Right ventricle myocardium superior (tissue), 1 donor: Measurements from ENCODE around the gene DPM1. TPM values are rescaled to one million over a fixed set of nuclear protein-coding genes. Genes with fewer than 3 reads are reported as not detected.
"Not testable (repeated sequence)": the region's sequence is repeated elsewhere in the genome, so short reads cannot be mapped to it uniquely, and the experiment has no call there.

ENCODE experiments used
- ATAC-seq: fragments of 200-7000 bp; cut with Tn5 transposase; one replicate; pipeline ENCODE4 v1.9.1; 2020; ENCODE audit warnings: mild to moderate bottlenecking; ENCODE audit not compliant: poor library complexity
- DNase-seq: peaks from one replicate; pipeline ENCODE4 v3.0.0-alpha.2; 2020
- intact Hi-C: fragments of 100-400 bp; cut with DNase I; formaldehyde crosslinking; loops from one replicate; pipeline ENCODE4 v1.11.2; 2022
- total RNA-seq: library from RNA; stranded (reverse); fragmentation: NEBNext Ultra II Directional; extraction: Animal tissue kit (Norgen Biotek cat#: 25700); gene quantifications from one replicate; pipeline ENCODE4 v1.2.1, GENCODE V29; 2021
- donor health status: DM: no; HTN: yes; CAD: no; lungs with severe emphysema.

DPM1 gene
- total RNA-seq, 1 donor from 2014 or later = 36.3 TPM

DNA sequence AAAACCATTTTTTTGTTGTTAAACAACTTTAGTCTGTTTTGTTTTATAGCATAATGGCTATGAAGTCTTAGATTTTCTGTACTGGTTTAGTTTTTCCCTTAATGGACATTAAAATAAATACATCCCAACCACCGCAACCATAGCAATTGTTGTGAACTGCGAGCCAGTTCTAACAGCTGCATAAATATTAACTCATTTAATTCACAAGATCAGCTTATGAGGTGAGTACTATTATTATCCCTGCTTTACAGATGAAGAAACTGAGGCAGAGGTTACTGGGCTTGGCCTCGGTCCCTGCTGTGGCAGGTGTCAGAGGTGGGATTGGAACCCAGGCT, 23.3 kb upstream of the DPM1 start:
- ATAC-seq = no peak
- intact Hi-C loops = no loop called here

DNA sequence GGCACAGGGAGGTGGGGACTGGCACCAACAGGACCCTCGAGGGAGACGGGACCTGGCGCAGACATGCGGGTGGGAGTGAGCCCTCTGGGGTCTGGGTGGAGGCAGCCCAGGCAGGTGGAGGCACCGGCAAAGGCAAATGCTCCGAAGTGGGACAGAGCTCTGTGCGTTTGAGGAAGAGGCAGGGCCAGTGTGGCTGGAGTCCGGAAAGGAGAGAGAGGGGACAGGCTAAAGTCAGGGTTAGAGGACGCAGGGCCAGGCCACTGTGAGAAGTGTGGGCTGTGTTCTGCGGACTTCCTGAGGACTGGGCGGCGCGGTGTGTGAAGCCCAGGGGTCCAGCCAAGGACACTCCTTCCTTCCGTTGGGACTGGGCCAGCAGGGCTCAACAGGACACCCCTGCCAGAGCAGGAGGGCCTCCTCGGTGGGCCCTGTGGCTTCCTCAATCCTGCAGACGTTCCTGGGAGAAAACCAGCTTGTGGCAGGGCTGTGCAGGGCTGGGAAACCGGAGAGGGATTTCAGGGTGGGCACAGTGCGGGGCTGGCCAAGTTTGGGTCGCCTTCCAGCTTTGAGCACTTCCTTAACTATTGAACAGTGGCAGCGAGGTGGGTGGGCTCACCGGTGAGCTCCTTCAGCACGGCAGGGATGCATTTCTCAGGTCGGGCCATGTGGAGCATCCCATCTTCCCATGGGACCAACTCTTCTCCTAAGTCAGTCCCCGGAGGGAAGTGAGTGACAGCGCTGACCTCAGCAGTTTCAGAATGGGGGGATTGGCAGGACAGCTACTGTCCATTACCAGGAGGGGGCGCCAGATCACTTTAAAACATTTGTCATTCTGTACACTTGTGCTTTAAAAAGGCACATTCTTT, 22.8 kb upstream of the DPM1 start:
- intact Hi-C loops = no loop called here
- peak; percentile 51 for DNase-seq

More for the DNA sequence above, 23.3 kb upstream of the DPM1 start:
- DNase-seq = no peak

DNA sequence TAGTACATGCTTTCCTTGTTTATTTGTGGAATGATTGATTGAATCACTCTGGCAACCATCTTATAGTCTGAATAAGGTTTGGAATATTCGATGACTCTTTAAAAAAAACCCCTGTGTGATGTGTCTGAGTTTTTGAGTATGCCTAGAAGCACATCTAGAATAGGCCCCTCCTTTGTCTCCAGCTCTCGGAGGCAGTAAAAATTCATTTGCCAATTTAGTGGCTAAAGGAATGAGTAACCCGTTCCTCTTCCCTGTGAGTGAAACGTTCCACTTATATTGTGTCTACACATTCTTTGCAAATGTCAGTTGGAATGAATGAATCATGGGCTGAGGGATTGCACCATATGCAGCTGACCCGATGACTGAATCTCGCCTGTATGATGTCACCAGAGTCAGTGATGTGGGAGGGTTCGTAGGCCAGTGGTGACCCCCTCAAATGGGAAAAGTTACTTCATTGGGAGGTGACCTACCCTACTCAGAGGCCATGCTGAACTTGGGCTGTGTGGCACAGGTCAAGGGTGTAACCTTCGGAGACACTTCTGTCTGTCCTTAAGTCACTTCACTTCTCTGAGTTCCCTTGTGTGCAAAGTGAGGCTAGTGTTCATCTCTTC, 21.8 kb upstream of the DPM1 start:
- DNase-seq (no peak), ATAC-seq (no peak)
- intact Hi-C loops = no loop called here

More for the DNA sequence above, 22.8 kb upstream of the DPM1 start:
- ATAC-seq = peak; percentile 63

DNA sequence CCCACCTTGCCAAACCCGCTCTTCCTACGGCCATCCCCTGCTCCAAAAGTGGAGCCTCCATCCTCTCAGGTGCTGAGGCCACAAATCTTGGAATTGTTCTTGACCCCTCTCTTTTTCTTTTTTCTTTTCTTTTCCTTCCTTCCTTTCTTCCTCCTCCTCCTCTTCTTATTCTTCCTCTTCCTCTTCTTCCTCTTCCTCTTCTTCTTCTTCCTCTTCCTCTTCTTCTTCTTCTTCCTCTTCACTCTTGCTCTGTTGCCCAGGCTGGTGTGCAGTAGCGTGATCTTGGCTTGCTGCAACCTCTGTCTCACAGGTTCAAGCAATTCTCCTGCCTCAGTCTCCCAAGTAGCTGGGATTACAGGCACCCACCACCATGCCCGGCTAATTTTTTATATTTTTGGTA, 20.2 kb upstream of the DPM1 start:
- not testable (repeated sequence) for ATAC-seq

DNA sequence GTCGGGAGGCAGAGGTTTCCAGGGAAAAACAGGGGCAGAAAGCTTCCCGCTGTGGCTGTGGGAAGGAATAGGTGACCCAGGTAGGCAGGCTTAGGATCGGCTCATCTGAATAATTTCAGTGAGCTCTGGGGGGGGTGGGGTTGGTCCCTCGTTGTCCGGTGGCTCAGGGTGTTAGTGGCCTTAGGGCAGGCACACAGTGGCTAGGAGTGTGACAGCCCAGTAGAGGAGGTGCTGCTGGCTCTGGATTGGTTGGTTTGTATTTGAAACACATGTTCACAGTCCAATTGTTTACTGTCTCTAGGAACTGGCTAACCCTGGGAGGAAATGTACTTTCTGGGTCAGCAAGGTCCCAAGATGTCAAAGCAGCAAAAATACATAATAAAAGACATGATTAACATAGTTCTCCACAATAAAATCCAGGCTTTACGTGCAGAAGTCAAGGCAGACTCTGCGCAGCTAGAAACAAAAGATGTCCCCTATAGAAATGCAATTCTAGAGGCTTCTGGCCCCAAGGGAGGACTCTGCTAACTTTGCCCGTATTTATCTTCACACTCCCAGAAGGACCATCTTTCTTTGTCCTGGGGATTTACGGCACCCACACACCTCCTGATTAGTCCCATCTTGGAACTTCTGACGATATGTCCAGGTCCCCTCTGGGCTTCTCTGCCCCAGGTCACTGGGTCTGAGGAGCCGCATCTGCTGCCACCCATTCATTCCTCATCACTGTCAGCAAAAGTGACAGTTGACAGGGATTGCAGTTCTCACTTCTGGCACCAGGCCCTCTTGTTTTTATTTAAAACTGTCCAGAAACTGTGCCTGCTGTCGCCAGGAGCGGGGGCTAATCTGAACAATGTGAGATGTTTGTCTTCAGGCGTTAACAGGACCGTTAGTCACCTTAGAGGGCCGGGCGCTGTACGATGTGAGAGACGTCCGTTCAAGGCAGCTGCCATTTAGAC, 19.0 kb upstream of the DPM1 start:
- ATAC-seq = no peak

More for the DNA sequence above, 20.2 kb upstream of the DPM1 start:
- intact Hi-C loops, DNase-seq: not testable (repeated sequence)

DNA sequence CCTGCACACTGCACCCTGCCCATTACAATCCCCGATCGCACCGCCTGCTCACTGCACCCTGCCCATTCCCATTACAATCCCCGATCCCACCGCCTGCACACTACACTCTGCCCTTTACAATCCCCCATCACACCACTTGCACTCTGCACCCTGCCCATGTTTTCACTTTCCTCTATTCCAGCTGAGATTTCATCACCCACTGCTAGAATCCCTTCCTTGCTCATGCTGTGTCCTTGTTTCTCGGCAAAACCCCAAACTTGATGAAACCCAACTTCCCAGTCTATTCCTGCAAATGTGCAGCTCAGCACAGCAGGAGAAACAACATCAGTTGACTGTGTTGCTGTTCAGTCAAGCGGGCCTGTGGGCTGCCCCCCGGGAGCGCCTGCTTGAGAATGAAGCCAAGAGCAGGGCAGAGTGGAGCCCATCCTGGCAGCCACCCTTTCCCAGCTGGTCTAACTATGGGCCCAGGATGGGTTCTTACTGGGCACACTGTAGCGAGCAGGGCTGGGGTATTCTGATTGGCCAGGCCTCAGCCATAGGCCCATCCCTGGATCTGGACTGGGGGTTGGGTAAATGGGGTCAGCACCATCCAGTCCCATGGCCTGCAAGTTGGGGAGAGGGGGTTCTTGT, 17.5 kb upstream of the DPM1 start:
- no peak for ATAC-seq
- DNase-seq = no peak
- intact Hi-C loops = no loop called here

More for the DNA sequence above, 19.0 kb upstream of the DPM1 start:
- no peak for DNase-seq
- intact Hi-C loops = no loop called here

DNA sequence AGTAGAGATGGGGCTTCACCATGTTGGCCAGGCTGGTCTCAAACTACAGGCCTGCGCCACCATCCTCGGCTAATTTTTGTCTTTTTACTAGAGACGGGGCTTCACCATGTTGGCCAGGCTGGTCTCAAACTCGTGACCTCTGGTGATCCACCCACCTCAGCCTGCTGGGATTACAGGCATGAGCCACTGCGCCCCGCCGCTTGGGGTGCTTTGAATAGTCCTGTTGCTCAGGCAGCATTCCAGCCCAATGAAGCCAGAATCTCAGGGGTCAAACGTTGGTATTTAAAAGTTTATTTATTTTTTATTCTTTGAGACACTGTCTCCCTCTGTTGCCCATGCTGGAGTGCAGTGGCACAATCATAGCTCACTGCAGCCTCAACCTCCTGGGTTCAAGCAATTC, 11.6 kb upstream of the DPM1 start:
- intact Hi-C loops = no loop called here
- no peak for DNase-seq
- ATAC-seq = no peak

DNA sequence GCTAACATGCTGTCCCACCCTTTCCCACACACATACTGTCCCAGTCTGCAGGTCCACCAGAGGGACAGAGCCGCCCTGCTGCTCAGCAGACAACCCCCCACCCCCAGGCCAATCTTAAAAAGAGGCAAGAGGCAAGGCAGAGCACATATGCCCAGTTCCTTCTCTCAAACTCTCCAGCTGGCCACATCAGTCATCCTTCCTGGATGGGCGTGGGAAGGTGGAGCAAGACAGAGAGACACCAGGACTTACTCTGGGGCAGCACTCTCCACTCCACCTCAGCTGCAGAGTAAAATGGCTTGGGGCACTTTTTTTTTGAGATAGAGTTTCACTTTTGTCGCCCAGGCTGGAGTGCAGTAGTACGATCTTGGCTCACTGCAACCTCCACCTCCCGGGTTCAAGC, 11.1 kb upstream of the DPM1 start:
- intact Hi-C loops = no loop called here
- DNase-seq (no peak), ATAC-seq (no peak)

DNA sequence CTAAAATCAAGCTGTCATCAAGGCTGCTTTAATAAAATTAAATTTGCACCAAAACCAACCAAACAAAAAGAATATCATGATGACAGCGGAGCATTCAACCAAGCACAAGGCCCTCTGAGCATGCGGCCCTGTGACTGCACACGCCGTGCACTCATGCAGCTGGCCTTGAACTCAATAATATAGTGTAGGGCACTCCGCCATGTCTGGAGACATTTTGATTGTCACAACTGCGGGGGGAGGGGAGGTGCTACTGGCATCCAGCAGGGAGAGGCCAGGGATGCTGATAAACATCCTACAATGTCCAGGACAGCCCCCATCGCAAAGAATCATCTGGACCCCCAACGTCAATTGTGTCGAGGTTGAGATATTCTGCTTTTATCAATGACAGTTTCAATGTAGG, 10.0 kb upstream of the DPM1 start:
- no peak for DNase-seq
- intact Hi-C loops = no loop called here
- no peak for ATAC-seq

DNA sequence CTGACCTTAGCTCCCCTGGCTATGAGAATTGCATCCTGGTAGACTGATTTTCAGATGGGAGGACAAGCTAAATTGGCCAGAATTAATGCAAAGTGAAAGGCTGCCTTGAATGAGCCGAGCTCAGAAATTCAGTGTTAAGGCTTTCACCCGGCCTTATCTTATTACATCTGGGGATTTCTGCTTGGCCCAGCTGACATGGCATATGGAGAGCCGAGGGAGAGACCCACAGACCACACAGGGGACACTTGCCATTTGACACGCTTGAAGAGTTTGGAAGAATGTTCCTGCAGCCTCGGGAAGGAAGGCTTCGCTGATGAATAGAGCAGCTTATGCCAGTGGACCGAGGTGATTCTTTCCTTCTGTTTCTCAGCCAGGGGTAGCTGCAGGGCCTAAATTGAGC, 9.3 kb upstream of the DPM1 start:
- ATAC-seq = no peak
- no peak for DNase-seq
- intact Hi-C loops = no loop called here

DNA sequence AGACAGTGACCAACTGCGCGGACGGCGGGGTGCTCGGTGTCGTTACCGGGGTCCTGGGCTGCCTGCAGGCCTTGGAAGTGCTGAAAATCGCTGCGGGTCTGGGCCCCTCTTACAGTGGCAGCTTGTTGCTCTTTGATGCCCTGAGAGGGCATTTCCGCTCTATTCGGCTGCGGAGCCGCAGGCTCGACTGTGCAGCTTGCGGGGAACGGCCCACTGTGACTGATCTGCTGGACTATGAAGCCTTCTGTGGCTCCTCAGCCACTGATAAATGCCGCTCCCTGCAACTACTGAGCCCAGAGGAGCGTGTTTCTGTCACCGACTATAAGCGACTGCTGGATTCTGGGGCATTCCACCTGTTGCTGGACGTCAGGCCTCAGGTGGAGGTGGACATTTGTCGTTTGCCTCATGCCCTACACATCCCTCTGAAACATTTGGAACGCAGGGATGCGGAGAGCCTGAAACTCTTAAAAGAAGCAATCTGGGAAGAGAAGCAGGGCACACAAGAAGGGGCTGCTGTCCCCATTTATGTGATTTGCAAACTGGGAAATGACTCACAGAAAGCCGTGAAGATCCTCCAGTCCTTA, 1.3 kb upstream of the DPM1 start:
- ATAC-seq (no peak), DNase-seq (no peak)
- intact Hi-C loops = no loop called here

DNA sequence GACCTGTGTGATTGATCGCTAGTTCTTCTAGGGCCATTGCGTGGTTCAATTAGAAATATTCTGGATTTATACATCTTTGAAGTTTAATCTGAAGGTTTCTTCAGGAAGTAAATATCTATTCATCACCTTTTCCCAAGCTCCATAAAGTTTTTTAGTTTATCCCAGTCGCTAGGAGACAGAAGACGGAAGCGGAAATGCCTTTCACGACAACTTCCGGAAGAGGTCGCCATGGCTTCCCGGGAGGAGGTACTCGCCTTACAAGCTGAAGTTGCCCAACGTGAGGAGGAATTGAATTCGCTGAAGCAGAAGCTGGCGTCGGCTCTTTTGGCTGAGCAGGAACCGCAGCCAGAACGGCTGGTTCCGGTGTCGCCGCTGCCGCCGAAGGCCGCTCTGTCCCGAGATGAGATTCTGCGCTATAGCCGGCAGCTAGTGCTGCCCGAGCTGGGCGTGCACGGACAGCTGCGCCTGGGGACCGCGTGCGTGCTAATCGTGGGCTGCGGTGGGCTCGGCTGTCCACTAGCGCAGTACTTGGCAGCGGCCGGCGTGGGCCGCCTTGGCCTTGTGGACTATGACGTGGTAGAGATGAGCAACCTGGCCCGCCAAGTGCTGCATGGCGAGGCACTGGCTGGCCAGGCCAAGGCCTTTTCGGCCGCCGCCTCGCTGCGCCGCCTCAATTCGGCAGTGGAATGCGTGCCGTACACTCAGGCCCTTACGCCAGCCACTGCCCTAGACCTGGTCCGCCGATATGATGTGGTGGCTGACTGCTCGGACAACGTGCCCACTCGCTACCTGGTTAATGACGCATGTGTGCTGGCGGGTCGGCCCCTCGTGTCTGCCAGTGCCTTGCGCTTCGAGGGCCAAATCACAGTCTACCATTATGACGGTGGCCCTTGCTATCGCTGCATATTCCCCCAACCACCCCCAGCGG, 547 bp upstream of the DPM1 start, which contains the start of gene MOCS3:
Gene MOCS3, plus strand, starts transcription at position 204 of the 928 bp plus-strand sequence. Its CDS starts 25 bp downstream, at position 229.
- intact Hi-C loops = no loop called here
- ATAC-seq = peak; percentile 92
- DNase-seq = peak; percentile 83

DNA sequence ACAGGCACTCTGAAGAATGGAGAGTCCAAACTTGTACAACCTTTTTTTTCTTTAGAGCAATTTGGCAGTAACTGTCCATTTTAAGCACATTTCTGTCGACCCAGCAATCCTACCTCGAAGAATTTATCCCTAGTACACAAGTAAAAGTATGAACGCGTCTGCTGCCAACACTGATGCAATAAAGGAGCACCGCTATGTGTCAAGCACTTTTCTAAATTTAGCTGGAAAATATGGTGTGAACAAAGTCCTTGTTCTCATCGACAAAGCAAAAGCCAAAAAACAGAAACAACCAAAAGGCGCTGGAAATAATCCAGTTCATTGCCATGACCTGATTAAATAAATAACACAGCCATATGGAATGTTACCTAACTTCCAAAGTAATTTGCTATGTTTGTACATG, 1.1 kb downstream of the DPM1 start:
- intact Hi-C loops = no loop called here
- ATAC-seq (peak; percentile 27), DNase-seq (no peak)

DNA sequence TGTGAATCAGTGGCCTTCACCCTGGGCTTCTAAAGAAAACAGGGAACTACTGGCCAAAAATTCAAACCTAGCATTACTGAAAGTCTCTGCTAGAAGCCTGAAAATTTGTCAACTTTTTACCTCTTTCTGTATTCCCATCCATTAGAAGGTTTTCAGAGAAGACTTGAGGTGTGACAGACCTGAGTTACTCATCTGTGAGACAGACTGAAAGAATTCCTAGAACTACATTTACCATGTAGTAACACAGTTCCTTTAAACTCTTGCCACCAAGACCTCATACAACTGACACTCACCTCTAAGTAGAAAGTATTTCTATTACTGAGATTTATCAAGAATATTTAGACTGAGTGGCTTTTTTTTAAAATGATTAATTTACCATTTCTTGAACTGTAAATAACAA, 4.5 kb downstream of the DPM1 start:
- intact Hi-C loops = no loop called here
- ATAC-seq (no peak), DNase-seq (no peak)

DNA sequence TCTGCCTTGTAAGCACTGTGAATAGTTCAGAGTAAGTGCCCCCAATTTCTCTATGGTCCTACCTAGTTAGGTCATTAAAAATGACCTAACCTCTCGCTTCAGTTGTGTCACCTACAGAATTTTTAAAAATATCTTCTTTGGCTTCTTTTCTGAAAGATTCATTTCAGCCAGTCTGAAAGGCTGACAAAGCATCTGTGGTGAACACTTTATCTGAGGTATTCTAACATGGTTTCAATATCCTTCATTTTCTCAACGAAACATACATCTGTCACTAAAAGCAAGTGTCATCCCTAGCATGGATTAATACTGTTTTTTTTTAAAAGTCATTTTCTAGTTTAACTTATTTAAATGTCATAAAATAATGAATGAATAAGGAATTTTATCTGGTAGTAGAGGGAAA, 5.1 kb downstream of the DPM1 start:
- intact Hi-C loops = no loop called here
- ATAC-seq (no peak), DNase-seq (no peak)

DNA sequence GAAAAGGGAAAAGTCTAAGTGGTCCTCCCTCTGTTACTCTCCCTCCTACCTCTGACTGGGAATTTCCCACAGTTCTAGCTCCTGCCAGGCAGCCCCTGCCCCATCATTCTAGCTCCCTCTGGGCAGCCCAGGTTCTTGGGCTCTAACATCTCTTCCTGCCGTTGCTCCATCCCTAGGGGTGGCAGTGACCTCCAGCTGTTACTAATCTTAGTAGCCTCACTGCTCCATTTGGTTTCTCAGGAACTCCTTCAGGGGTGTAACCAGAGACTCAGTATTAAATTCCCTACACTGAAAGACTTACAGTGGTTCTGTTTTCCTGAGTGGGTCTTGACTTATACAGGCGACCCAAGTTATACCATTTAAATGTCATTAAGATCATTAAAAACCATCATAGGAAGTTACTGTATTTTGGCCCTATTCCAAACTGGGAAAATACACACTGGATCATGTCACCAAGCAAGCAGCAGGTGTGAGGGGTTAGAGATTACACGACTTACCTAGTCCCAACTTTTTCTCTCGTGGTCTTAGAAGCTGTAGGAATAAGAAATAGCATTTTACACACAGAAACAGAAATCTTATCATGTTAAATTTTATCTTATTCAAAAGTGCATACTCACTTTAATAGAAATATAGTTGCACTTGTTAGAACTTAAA, 10.1 kb downstream of the DPM1 start:
- ATAC-seq = no peak
- intact Hi-C loops = no loop called here
- DNase-seq = no peak

DNA sequence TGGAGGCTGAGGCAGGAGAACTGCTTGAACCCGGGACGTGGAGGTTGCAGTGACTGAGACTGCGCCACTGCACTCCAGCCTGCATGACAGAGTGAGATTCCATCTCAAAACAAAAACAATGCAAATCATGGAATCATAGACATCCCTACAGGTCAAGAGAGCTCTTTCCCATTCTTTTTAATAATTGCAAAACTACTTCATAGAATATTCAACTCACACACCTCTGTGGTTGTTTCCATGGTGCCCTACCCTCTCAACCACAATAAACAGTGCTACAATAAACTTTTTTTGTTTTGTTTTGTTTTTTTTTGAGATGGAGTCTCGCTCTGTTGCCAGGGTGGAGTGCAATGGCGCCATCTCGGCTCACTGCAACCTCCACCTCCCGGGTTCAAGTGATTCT, 15.3 kb downstream of the DPM1 start:
- no peak for ATAC-seq
- DNase-seq = no peak
- intact Hi-C loops = no loop called here
